CD4-positive, alpha-beta T cell treated with Interleukin-15 for 4 hours (primary cell): ENCODE data around the gene ANKRD33B.

Experiments used
- DNase-seq: peaks from one replicate; pipeline ENCODE4 v3.0.0-alpha.2; 2020; ENCODE audit warnings: low spot score

Gene ANKRD33B

DNA sequence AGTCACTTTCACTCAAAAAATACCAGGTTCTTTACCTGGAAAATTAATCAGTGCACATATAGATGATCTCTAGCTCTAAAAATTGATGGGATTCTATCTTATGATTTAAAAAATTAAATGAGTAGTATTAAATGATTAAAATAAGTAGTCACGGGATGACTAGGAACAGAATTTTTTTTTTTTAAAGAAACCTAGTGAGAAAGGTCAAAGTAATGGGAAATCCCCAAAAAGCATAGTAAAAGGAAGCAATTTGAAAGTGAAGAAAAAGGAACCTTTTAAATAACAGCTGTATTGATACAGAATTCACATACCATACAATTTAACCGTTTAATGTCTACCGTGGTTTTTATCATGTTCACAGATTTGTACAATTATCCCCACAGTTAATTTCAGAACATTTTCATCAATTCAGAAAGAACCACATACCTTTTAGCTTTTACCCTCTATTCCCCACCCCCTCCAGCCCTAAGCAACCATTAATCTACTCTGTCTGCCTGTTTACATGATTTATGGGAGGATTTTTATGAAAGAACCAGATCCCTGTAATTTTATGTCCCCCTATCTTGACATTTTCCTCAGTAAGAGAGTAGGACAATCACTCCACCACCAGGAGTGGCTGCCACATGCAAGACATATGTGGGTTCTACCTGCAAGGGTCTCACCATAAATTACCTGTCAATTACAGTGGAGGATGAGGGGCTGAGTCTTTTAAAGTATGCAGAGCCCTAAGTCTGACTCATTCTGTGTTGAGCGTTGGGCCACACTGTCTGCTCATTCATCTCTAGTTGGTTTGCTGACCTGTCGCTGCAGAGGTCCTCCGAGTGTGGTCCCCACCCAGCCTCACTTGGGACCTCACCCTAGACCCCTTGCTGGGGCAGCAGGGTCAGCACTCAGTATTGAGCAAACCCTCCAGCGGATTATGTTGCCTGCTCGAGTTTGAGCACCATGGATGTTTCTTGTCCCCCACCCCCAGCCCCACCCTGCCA is 16.0 kb downstream of the ANKRD33B start:
- no peak for DNase-seq

GRCh38 chr5:10580531-10581423 is 16.9 kb downstream of the ANKRD33B start:
- DNase-seq: no peak

GRCh38 chr5:10581424-10581748 is 17.5 kb downstream of the ANKRD33B start:
- DNase-seq: no peak

GRCh38 chr5:10581867-10582511 is 18.1 kb downstream of the ANKRD33B start:
- no peak for DNase-seq

DNA sequence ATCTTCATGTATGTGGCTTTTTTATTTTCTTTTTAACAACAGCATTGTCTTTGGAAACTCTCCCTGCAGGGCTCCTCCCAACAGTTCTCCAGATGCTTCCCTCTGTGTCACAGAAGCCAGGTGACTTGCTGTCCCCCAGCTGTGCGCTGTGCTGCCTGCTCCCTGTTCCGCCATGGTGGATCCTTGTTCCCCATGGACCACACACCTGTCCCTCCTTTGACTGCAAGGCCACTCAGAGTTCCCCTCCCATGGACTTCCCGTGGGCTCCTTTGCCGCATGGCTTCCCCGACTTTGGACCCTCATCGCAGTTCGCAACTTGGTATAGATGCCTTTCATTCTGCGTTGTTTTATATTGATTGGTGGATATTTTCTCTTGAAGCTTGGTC is 18.6 kb downstream of the ANKRD33B start:
- no peak for DNase-seq

GRCh38 chr5:10583663-10584572 is 20.0 kb downstream of the ANKRD33B start:
- no peak for DNase-seq

- DNase-seq: no peak
Observed at GRCh38 chr5:10584714-10585517, 21.0 kb downstream of the ANKRD33B start.

DNA sequence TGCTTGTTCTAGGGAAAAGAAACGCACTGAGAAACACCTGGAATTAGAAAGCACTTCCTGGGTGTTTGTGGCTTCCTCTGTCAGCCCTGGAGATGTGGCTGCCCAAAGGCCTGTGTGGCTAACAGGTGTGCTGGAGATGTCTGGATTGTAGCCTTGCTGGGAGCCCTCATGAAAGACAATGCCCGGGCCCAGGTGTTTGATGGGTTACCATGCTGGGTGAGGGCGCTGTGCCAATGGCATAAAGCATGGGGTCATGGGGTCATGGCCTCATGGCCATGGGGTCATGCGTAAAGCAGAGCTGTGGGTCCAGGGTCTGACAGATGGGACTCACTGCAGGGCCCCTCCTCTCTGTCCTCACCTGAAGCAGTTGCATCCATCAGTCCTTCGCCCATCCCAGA is 21.6 kb downstream of the ANKRD33B start:
- DNase-seq: no peak

GRCh38 chr5:10586008-10586407 is 22.1 kb downstream of the ANKRD33B start:
- no peak for DNase-seq

- no peak for DNase-seq
Observed at GRCh38 chr5:10586555-10586954, 22.7 kb downstream of the ANKRD33B start.

DNA sequence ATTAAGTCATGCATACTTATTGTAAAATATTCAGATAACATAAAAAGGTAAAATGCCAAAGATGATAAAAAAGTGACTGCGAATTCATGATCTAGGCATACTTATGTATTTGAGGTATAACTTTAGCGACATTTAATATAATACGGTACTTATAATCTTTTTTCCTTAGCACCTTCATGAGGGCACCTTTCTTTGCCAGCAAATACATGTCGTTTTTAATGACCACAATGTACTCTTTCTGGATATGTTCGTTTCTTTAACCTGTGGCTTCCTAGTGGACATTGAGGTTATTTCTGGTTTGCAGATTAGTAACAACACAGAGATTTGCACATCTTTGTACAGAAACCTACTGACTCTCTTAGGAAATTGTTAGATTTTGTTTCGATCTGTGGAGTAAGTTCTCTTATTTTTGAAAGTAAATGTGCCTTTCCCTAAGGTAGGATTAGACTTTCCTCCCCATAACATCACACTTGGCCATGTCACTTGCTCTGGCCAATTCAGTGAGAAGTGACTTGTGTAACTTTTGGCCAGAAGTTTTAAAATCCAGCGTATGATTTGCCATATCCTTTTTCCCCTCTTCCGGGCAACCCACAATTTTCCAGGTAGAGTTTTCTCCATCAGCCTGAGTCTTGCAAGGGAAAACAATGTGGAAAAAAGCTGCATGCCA is 24.4 kb downstream of the ANKRD33B start:
- no peak for DNase-seq

DNA sequence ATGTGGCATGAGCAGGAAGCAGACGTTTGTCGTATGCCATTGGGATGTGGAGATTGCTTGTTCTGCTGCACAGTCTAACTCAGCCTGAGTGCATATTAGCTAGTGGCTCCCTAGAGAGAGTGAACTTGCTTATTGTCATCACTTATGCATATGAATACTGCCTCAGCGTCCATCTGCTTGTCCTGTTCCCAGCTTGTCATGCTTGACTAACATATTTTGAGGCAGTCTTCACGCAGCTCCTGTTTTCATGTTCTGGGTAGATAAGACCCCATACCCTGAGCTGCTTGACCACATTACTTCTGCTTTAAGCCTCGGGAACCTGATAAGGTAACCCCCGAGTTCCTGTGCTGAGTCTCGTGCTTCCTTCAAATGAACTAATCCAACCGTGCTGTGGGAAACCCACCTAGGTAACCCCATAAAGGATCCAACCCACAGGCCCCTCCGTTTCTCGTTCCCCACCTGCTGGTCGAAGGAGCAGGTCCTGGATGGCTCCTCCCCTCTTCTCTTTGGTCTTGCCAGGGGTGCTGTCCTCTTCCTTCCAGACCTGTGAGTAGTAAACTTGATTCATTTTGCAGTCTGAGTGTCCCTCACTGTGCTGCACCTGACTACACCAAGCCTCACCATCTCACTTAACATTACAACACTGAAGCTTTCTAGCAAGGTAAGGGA is 25.0 kb downstream of the ANKRD33B start:
- no peak for DNase-seq

- DNase-seq: no peak
Observed at GRCh38 chr5:10590226-10590999, 26.5 kb downstream of the ANKRD33B start.

- DNase-seq: no peak
Observed at GRCh38 chr5:10591159-10591558, 27.3 kb downstream of the ANKRD33B start.

DNA sequence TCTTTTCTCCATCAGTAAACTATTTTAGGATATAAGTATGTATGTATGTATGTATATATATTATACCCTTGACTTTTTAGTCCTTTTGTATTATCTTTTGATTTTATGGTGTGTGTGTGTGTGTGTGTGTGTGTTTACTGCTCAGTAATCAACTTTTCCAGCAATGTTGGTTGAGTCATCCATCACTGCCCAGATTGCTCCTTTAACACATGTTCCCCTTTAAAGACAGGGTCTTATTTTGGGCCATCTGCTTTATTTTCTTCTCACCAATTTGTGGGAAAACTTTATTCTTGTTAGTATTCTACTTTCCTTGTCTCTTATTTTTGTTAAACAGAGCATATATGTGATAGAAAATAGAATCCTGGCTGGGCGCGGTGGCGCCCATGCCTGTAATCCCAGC is 28.1 kb downstream of the ANKRD33B start:
- DNase-seq: no peak

DNA sequence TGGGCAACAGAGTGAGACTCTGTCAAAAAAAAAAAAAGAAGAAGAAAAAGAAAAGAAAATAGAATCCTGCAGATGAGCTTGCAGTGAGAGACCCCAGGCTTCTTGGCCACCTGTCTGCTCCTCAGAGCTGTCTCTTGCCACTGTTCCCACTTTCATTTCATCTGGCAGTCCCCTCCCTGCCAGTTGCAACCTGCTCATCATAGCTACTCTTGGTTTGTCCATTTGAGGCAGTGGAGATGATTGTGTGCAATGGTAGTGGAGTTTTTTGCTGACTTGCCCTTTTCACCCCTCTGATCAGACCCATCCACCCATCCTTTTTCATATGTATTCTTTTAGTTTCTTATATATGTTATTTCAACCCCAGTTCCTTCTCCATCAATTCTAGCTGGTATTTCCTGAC is 28.7 kb downstream of the ANKRD33B start:
- no peak for DNase-seq

- DNase-seq: no peak
Observed at GRCh38 chr5:10593531-10594181, 29.8 kb downstream of the ANKRD33B start.

DNA sequence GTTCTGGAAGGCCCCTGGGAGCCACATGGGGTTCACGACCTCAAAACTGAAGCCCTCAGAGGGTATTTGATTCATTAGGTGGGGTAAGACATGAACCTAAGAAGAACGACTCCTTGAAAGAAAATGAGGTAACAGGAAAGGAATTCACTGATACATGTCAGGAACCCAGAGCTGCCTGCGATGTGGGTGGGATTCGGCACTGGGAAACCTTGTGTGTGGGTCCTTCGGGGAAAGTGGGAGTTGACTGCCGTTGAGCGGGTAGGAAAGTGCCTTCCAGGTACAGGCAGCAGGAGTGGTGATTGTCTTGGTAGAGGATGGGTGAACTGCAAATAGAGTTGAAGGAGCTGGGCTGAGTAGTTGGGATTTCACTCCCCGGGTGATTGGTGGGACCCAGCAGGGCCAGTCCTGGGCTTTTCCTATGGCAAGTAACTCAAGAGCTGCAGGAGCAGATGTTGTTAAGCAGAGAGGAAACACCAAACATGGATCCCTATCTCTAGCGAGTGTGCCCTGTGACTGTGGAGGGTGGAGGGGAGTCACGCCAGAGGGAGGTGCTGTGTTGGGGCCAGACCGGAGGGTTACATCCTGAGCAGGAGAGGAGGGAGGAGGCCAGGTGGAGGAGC is 30.8 kb downstream of the ANKRD33B start:
- no peak for DNase-seq
